Tibial nerve (tissue), 4 donors: ENCODE data around the gene GRIN1. TPM values are rescaled to one million over a fixed set of nuclear protein-coding genes. Genes with fewer than 3 reads are reported as not detected.

Experiments
- DNase-seq, 2 donors: peaks; one replicate each; pipeline ENCODE4 v3.0.0-alpha.2; 2019; ENCODE audit warnings: low spot score in 2 of 2
- H3K27ac ChIP-seq, 4 donors: fragments of 200-600 bp; sonication (generic) in 3 of 4; one replicate each; pipeline ENCODE4 v1.5.1; 2017 to 2019; ENCODE audit warnings: mild to moderate bottlenecking in 1 of 4
- H3K27me3 ChIP-seq, 2 donors: fragments of 200-600 bp; sonication (generic) in 1 of 2; one replicate each; pipeline versions ENCODE4 v1.5.1 to v1.6.0; 2017 to 2019
- H3K36me3 ChIP-seq, 3 donors: fragments of 200-600 bp; sonication (generic); one replicate each; pipeline ENCODE4 v1.5.1; 2018 to 2019
- H3K4me1 ChIP-seq, 4 donors: fragments of 200-600 bp; sonication (generic) in 3 of 4; one replicate each; pipeline ENCODE4 v1.5.1; 2017 to 2019
- H3K4me3 ChIP-seq, 4 donors: fragments of 200-600 bp; sonication (generic) in 3 of 4; one replicate each; pipeline ENCODE4 v1.5.1; 2017 to 2019; ENCODE audit warnings: mild to moderate bottlenecking in 1 of 4, moderate library complexity in 1 of 4
- H3K9me3 ChIP-seq, 4 donors: fragments of 200-600 bp; sonication (generic) in 3 of 4; one replicate each; pipeline ENCODE4 v1.5.1; 2017 to 2019
- EP300 ChIP-seq, 2 donors: sonication (generic); formaldehyde crosslinking; IDR thresholded peaks; one replicate each; pipeline ENCODE4 v1.6.1; 2017; ENCODE audit warnings: antibody characterized with exemption in 2 of 2, mild to moderate bottlenecking in 1 of 2
- POLR2A ChIP-seq, 2 donors: fragments of 450-650 bp; IDR thresholded peaks; one replicate each; pipeline ENCODE4 v1.6.1; 2017; ENCODE audit warnings: antibody characterized with exemption in 2 of 2, mild to moderate bottlenecking in 2 of 2, moderate library complexity in 2 of 2
- WGBS, 2 donors: methylation state at CpG; one replicate each; pipeline ENCODE4 v1.1.5; 2018; 5-methylcytosine and 5-hydroxymethylcytosine counted together
- total RNA-seq, 4 donors: library from RNA; depleted of rRNA; stranded (reverse); fragments of >200 nt; gene quantifications; one replicate each; pipeline ENCODE4 v1.1.0, GENCODE V29; 2016
- TF ChIP-seq, protein P1 (sequence below), 5 experiments: fragments of 200-600 bp in 3 of 5; fragments of 450-650 bp in 2 of 5; sonication (generic) in 3 of 5; IDR thresholded peaks; one replicate each; pipeline ENCODE4 v1.5.1; 2016 to 2019; ENCODE audit warnings: antibody characterized with exemption in 5 of 5, mild to moderate bottlenecking in 3 of 5, moderate library complexity in 2 of 5

The GRIN1 gene
- under 1 TPM in 1 of 4 donors, not detected in 3; 0.21 TPM for total RNA-seq

- H3K27ac ChIP-seq, result no peak within 1 kb of the TSS
- peaks cover 0 to 93% of the 10 kb centered on the region in 2 donors for H3K27me3 ChIP-seq
- no peaks in the 10 kb centered on the region for H3K36me3 ChIP-seq
- H3K4me3 ChIP-seq, result no peak within 1 kb of the TSS
- 4 to 10% methylated on average over 21 to 22 of the region's 104 CpGs for WGBS, 2 donors
- TF ChIP-seq EP300 (IDR thresholded peaks at IDR 0.05) (no peak), POLR2A (IDR thresholded peaks at IDR 0.05) (no peak)
- TF ChIP-seq, protein P1, sequence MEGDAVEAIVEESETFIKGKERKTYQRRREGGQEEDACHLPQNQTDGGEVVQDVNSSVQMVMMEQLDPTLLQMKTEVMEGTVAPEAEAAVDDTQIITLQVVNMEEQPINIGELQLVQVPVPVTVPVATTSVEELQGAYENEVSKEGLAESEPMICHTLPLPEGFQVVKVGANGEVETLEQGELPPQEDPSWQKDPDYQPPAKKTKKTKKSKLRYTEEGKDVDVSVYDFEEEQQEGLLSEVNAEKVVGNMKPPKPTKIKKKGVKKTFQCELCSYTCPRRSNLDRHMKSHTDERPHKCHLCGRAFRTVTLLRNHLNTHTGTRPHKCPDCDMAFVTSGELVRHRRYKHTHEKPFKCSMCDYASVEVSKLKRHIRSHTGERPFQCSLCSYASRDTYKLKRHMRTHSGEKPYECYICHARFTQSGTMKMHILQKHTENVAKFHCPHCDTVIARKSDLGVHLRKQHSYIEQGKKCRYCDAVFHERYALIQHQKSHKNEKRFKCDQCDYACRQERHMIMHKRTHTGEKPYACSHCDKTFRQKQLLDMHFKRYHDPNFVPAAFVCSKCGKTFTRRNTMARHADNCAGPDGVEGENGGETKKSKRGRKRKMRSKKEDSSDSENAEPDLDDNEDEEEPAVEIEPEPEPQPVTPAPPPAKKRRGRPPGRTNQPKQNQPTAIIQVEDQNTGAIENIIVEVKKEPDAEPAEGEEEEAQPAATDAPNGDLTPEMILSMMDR (IDR thresholded peaks at IDR 0.05), result no peak
- peaks cover 0 to 6% (median 0%) of the 10 kb centered on the region in 4 donors for H3K4me1 ChIP-seq
- DNase-seq, result no peak
- no peaks in the 10 kb centered on the region for H3K9me3 ChIP-seq
Measured at GRCh38 chr9:137138722-137139467, at the start of gene GRIN1. TSS of gene GRIN1 (plus strand) at chr9:137139154. CDS start at chr9:137139487, 333 bp downstream.

GRCh38 chr9:137089232-137089947 is 49.6 kb upstream of the GRIN1 start:
- Histone ChIP-seq H3K27ac (no peak overlapping the region), H3K9me3 (no peaks in the 10 kb centered on the region), H3K36me3 (peaks cover 0 to 58% (median 0%) of the 10 kb centered on the region in 3 donors), H3K4me3 (no peak overlapping the region), H3K4me1 (peaks cover 0 to 42% (median 18%) of the 10 kb centered on the region in 4 donors), H3K27me3 (no peaks in the 10 kb centered on the region)
- no peak for DNase-seq
- WGBS, 2 donors, result 76 to 80% methylated on average over 11 of the region's 11 CpGs
- TF ChIP-seq EP300 (IDR thresholded peaks at IDR 0.05) (no peak), POLR2A (IDR thresholded peaks at IDR 0.05) (no peak)
- TF ChIP-seq, protein P1 (IDR thresholded peaks at IDR 0.05), result no peak

GRCh38 chr9:137095664-137096517 is 43.1 kb upstream of the GRIN1 start:
- Histone ChIP-seq H3K4me1 (no peaks in the 10 kb centered on the region), H3K4me3 (no peak overlapping the region), H3K9me3 (no peaks in the 10 kb centered on the region), H3K27ac (peak overlapping the region in 1 of 4 donors; percentile 65), H3K27me3 (no peaks in the 10 kb centered on the region), H3K36me3 (peaks cover 0 to 97% (median 8%) of the 10 kb centered on the region in 3 donors)
- TF ChIP-seq, protein P1 (IDR thresholded peaks at IDR 0.05), result peak in 1 of 5 experiments; percentile 26
- TF ChIP-seq EP300 (IDR thresholded peaks at IDR 0.05) (no peak), POLR2A (IDR thresholded peaks at IDR 0.05) (no peak)
- 75 to 76% methylated on average over 30 of the region's 30 CpGs for WGBS, 2 donors
- no peak for DNase-seq

DNA sequence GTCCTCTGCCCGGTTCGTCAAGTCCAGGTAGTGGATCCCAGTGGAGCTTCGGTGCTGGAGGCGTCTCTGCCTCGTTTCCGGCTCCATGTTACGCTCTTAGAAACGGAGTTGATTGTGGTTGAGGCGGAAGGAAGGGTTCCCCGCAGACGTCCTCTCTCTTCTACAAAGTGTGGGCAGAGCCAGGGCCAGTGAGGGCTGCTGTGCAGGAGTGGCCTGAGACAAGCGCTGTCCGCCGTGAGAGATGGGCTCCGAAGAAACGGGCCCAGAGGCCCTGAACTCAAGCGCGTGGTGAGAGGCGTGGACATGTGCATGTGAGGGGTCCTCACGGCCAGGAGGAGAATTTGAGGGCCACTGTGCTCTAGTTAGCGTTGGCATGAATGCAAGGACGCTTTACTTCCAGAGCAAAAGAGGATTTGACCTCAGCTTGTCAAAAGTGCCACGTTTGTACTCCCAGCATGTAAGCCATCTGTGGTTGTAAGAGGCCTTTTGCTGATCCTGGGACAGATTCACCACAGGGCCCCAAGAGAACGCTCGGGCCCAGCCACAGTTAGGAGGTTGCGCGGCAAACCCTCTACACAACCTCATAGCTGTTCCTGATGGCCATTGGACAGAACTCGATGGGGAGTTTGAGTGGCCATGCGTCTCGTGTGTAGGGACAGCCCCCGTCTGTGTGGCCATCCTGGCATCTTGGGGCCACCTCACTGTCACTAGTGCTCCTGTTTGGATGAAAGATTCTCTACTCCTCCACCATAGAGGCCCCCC is 42.0 kb upstream of the GRIN1 start:
- Histone ChIP-seq H3K27me3 (no peaks in the 10 kb centered on the region), H3K9me3 (no peaks in the 10 kb centered on the region), H3K4me1 (no peaks in the 10 kb centered on the region), H3K36me3 (peaks cover 8 to 97% (median 10%) of the 10 kb centered on the region in 3 donors), H3K27ac (no peak overlapping the region), H3K4me3 (no peak overlapping the region)
- no peak for DNase-seq
- TF ChIP-seq POLR2A (IDR thresholded peaks at IDR 0.05), result no peak
- 90 to 91% methylated on average over 26 to 31 of the region's 31 CpGs for WGBS, 2 donors
